Measurements from ENCODE around the gene DUSP16.

- TF ChIP-seq PHF8 (IDR thresholded peaks at IDR 0.05; ENCODE audit: borderline replicate concordance, low read depth) (no peak), CTCF (IDR thresholded peaks at IDR 0.05) (no peak), ZC3H11A (IDR thresholded peaks at IDR 0.05) (no peak), HOXA7 (CRISPR knock-in tag; IDR thresholded peaks at IDR 0.05) (no peak), CHD2 (IDR thresholded peaks at IDR 0.05; ENCODE audit: low read length, partially characterized antibody) (no peak), CBX8 (IDR thresholded peaks at IDR 0.05) (no peak), EP300 (IDR thresholded peaks at IDR 0.05) (no peak), RFX5 (IDR thresholded peaks at IDR 0.05) (no peak), POLR2A (IDR thresholded peaks at IDR 0.05; ENCODE audit: low read length) (no peak), SREBF2 (IDR thresholded peaks at IDR 0.05) (no peak), MAX (IDR thresholded peaks at IDR 0.05) (no peak), ELK1 (IDR thresholded peaks at IDR 0.05; ENCODE audit: low read depth, low read length) (no peak), MAFK (IDR thresholded peaks at IDR 0.05; ENCODE audit: partially characterized antibody) (no peak), REST (IDR thresholded peaks at IDR 0.05) (no peak)
These were observed 49.7 kb upstream of the DUSP16 start for GRCh38 chr12:12612358-12612757.

All from A549 (cell line).